Heart left ventricle (tissue), 16 donors: ENCODE data around the gene SLN. TPM values are rescaled to one million over a fixed set of nuclear protein-coding genes. Genes with fewer than 3 reads are reported as not detected.

ENCODE experiments used
- ATAC-seq, 4 donors: fragments of 200-7000 bp; cut with Tn5 transposase; one replicate each; pipeline ENCODE4 v1.9.1; 2020 to 2022; ENCODE audit warnings: moderate library complexity in 4 of 4, mild to moderate bottlenecking in 3 of 4, moderate number of reproducible peaks in 1 of 4
- DNase-seq, 5 donors: peaks; one replicate each; pipeline ENCODE4 v3.0.0-alpha.2; 2020
- H3K27ac ChIP-seq, 12 donors: fragments of 200-600 bp; sonication (generic) in 4 of 12; one replicate each; pipeline versions ENCODE4 v1.5.0 to v1.8.0; 2016 to 2022; ENCODE audit warnings: mild to moderate bottlenecking in 2 of 12
- H3K27me3 ChIP-seq, 9 donors: fragments of 200-600 bp; sonication (generic) in 2 of 9; one replicate each; pipeline versions ENCODE4 v1.5.1 to v1.8.0; 2016 to 2022; ENCODE audit warnings: mild to moderate bottlenecking in 3 of 9
- H3K36me3 ChIP-seq, 9 donors: fragments of 200-600 bp; sonication (generic) in 2 of 9; one replicate each; pipeline versions ENCODE4 v1.5.0 to v1.8.0; 2018 to 2022; ENCODE audit warnings: mild to moderate bottlenecking in 2 of 9
- H3K4me1 ChIP-seq, 12 donors: fragments of 200-600 bp; sonication (generic) in 4 of 12; one replicate each; pipeline versions ENCODE4 v1.5.0 to v1.8.0; 2016 to 2022; ENCODE audit warnings: mild to moderate bottlenecking in 3 of 12
- H3K4me3 ChIP-seq, 12 donors: fragments of 200-600 bp; sonication (generic) in 4 of 12; one replicate each; pipeline versions ENCODE4 v1.5.0 to v1.8.0; 2017 to 2022; ENCODE audit warnings: mild to moderate bottlenecking in 9 of 12, moderate library complexity in 4 of 12
- H3K9me3 ChIP-seq, 12 donors: fragments of 200-600 bp; sonication (generic) in 4 of 12; one replicate each; pipeline versions ENCODE4 v1.5.0 to v1.8.0; 2016 to 2022; ENCODE audit warnings: mild to moderate bottlenecking in 1 of 12
- CTCF ChIP-seq, 12 donors: fragments of 200-600 bp; sonication (generic) in 4 of 12; IDR thresholded peaks; one replicate each; pipeline versions ENCODE4 v1.5.0 to v1.8.0; 2018 to 2022; ENCODE audit warnings: antibody characterized with exemption in 12 of 12, mild to moderate bottlenecking in 5 of 12
- POLR2A ChIP-seq, 2 donors: fragments of 450-650 bp; IDR thresholded peaks; one replicate each; pipeline ENCODE4 v1.6.1; 2017; ENCODE audit warnings: antibody characterized with exemption in 2 of 2, mild to moderate bottlenecking in 2 of 2, moderate library complexity in 2 of 2
- intact Hi-C, 10 donors: fragments of 100-400 bp; cut with DNase I; formaldehyde crosslinking; loops; one replicate each; pipeline versions ENCODE4 v1.11.1 to v1.14.2; 2022
- polyA plus RNA-seq, 2 donors: library from polyadenylated mRNA; stranded (reverse); fragments of 200-250 nt; gene quantifications; one replicate each; pipeline ENCODE4 v1.2.3, GENCODE V29; 2013
- total RNA-seq, 9 donors: library from RNA; depleted of rRNA in 2 of 9; stranded (reverse); fragments of >200 nt in 2 of 9; fragmentation: NEBNext Ultra II Directional in 3 of 9; extraction: Animal tissue kit (Norgen Biotek cat#: 25700) in 3 of 9; gene quantifications; one replicate each; pipeline versions ENCODE4 v1.1.0 to v1.2.4, GENCODE V29; 2016 to 2023
- donor health status: ischemic (EF 13 %, LVEDD 7.1; RV severe dilation, severe dysfunction).
- donor health status: healthy with polysubstance abuse.
- donor health status: DM: no; HTN: yes; CAD: no.
- donor health status: DM: no; HTN: no; CAD: no.
- donor health status: ischemic (EF 25% LVEDD 6.9; RV normal size, moderate dysfunction).
- donor health status: ischemic (EF 25% LVEDD 5.7; RV mildly dilated, moderate dysfunction).
- donor health status: healthy.
- donor health status: DM: yes; HTN: yes; CAD: no.
- donor health status: ischemic (EF 35%, LVEDD 5.7; RV mildly dilated, moderate dysfunction).
- donor health status: nonischemic (EF 11% LVEDD 7.7; RV severe dilation, severe dysfunction).
- donor health status: DM: yes; HTN: yes; CAD: no.
- donor health status: PGD.
- donor health status: ischemic (EF 29% LVEDD 5.4; RV normal size, mild dysfunction).
- donor health status: nonischemic (EF 23%, LVEDD 6.1; RV moderate dilation, normal function).

Gene SLN
- total and polyA plus RNA-seq, 11 donors: 1.1 to 64.8 (median 2.6) TPM

- DNase-seq (no peak), ATAC-seq (no peak)
- Histone ChIP-seq H3K4me3 (no peak overlapping the region), H3K36me3 (no peaks in the 10 kb centered on the region), H3K27me3 (no peaks in the 10 kb centered on the region), H3K9me3 (no peaks in the 10 kb centered on the region), H3K4me1 (no peaks in the 10 kb centered on the region), H3K27ac (no peak overlapping the region)
- intact Hi-C loops: no loop called here
- TF ChIP-seq CTCF (IDR thresholded peaks at IDR 0.05) (no peak), POLR2A (IDR thresholded peaks at IDR 0.05) (no peak)
Measured at GRCh38 chr11:107659310-107659709, 52.5 kb downstream of the SLN start.

Other genes starting within 250 kb of the SLN start
- gene ALKBH8, start 146.3 kb downstream of the SLN start, total RNA-seq: 1 to 10 TPM; 4.8 to 8.6 (median 6.5) TPM
- 1 to 10 TPM; 2.9 to 5.0 TPM for gene ALKBH8, start 146.3 kb downstream of the SLN start, polyA plus RNA-seq
- under 1 TPM in 7 of 9 donors, not detected in 2; 0.12 to 0.75 (median 0.48) TPM for gene ELMOD1, start 120.9 kb downstream of the SLN start, total RNA-seq
- gene ELMOD1, start 120.9 kb downstream of the SLN start, polyA plus RNA-seq: under 1 TPM; 0.29 to 0.30 TPM
- 1 to 10 TPM in 5 of 9 donors, under 1 TPM in 4; 0.22 to 2.1 (median 1.1) TPM for gene SLC35F2, start 146.7 kb upstream of the SLN start, total RNA-seq
- gene SLC35F2, start 146.7 kb upstream of the SLN start, polyA plus RNA-seq: 1 to 10 TPM in 1 of 2 donors, under 1 TPM in 1; 0.30 to 1.4 TPM
- 1 to 10 TPM in 2 of 9 donors, under 1 TPM in 6, not detected in 1; 0.20 to 4.7 (median 0.34) TPM for gene RAB39A, start 216.4 kb upstream of the SLN start, total RNA-seq
- under 1 TPM in 1 of 2 donors, not detected in 1; 0.19 TPM for gene RAB39A, start 216.4 kb upstream of the SLN start, polyA plus RNA-seq